HG03025 (cell line): ENCODE results near the gene GTF2IRD2.
"Not testable (repeated sequence)": the region's sequence is repeated elsewhere in the genome, so short reads cannot be mapped to it uniquely, and the experiment has no call there.

Source experiments
- ATAC-seq: cut with Tn5 transposase; IDR thresholded peaks from one replicate; pipeline ENCODE4 v1.9.1; 2021; ENCODE audit warnings: mild to moderate bottlenecking, moderate library complexity; ENCODE audit not compliant: unreplicated experiment, low FRiP score

Gene GTF2IRD2

DNA sequence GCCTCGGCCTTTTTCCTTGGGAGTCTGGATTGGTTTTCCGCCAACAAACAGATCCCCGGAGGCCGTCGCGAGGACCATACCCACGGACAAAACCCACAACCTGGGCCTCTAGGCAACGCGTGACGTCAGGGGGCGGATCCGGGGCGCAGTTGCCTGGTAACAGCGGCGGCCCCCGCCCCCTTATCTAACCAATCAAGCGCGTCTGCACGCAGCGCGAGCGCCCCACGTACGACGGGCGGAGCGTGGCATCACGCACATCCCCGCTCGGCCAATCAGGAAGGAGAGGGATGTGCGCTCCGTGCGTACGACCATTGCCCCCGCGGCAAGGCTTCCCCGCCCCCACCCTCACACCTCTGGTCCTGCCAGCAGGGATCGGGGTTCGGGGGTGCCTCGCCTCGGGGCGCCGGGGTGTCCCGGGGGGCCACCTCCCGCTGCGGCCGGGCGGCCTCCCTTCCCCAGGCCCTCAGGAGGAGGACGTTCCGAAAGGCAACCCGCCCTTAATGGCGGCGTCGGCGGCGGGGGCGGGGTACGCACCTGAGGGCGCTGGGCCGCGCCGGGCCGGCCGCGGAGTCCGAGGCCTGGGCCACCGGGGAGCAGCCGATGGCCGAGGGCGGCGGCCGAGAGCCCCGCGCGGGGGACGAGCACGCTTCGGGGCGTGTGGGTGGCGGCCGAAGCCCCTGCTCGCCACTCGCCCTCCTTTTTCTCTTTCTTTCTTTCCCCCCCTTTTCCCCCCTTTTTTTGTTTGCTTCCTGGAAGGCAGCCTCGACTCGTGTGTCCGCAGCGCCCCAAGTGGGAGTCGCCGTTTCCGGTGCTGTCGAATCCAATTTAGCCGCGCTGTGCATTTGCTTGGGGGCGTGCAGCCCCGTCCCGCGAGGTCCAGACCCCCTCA lies at the start of gene GTF2IRD2:
Gene GTF2IRD2 (minus strand): TSS at position 773 of the 889 bp plus-strand sequence. CDS start 15,227 bp downstream, outside the sequence.
- peak; percentile 72 for ATAC-seq

DNA sequence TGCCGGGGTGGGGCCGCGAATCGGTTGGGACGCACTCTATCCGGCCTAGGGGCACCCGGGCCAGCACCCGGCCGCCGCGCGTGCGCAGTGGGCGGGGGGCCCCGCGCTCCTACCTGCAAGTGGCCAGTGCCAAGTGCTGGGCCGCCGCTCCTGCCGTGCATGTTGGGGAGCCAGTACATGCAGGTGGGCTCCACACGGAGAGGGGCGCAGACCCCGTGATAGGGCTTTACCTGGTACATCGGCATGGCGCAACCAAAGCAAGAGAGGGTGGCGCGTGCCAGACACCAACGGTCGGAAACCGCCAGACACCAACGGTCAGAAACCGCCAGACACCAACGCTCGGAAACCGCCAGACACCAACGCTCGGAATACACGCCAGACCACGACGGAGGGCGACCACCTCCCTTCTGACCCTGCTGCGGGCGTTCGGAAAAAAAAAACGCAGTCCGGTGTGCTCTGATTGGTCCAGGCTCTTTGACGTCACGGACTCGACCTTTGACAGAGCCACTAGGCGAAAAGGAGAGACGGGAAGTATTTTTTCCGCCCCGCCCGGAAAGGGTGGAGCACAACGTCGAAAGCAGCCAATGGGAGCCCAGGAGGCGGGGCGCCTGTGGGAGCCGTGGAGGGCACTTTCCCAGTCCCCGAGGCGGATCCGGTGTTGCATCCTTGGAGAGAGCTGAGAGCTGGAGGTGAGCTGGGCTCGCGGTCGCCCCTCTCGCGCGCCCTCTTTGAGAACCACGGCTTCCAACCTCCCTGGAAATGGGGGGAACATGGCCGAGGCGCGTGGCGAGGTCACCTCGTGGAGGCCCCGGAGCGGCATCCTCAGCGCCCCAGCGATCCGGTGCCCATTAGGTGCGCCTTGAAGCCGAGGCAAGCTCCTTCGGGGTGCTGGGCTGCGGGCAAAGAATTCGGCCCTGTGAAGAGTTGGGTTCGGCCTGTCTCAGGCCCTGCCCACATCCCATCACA lies 39.0 kb upstream of the GTF2IRD2 start:
- ATAC-seq = peak; percentile 69

DNA sequence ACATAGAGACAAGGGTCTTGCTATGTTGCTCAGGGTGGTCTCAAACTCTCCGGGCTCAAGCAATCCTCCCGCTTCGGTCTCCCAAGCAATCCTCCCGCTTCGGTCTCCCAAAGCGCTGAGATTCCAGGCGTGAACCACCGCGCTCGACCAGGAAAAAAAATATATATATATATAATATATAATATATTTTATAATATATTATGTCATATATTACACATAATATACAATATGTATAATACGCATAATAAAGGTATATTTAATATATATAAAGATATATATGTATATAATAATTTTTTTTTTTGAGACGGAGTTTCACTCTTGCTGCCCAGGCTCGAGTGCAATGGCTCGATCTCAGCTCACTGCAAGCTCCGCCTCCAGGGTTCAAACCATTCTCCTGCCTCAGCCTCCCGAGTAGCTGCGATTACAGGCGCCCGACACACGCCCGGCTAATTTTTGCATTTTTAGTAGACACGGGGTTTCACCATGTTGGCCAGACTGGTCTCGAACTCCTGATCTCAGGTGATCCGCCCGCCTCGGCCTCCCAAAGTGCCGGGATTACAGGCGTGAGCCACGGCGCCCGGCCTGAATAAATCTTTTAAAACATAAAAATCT lies 38.2 kb upstream of the GTF2IRD2 start:
- ATAC-seq = not testable (repeated sequence)

- ATAC-seq = not testable (repeated sequence)
These were observed 33.9 kb upstream of the GTF2IRD2 start for GRCh38 chr7:74885295-74885694.

GRCh38 chr7:74882110-74882509 lies 30.7 kb upstream of the GTF2IRD2 start:
- not testable (repeated sequence) for ATAC-seq

DNA sequence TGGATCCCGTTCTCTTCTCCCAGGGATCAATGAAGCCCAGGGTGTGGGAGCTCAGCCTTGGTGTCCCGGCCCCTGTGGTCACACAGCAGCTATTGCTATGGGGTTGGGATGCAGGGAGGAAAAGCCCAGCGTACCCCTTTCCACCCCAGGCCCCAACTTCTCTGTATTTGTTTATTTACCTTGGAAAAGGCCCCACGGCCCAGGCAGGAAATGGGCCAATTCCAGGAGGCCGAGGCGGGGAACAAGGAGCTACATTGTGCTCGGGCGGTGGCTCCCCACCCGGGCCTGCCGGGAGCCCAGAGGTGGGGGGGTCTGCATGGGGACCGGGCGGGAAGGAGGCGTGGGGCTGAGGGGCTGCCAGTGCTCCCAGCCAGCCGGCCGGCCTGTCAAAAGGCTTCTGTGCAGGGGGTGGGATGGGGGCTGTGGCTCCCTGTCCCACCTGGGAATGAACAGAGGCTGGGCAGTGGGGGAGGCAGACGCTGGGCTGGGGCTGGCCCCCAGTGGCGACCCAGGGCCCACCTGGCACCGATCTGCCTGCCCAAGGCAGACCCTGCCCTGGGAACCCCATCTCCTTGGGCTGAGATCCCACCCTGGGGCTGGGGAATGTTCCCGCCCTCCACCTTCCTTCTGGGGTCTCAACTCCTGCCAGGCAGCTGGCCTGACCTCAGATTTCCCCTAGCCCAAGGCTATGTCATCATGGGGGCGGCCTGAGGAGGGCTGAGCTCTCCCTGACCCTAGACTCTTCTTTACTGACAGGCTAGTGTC lies 23.5 kb upstream of the GTF2IRD2 start:
- ATAC-seq = not testable (repeated sequence)

GRCh38 chr7:74874104-74874747 lies 22.8 kb upstream of the GTF2IRD2 start:
- ATAC-seq = not testable (repeated sequence)

- ATAC-seq = not testable (repeated sequence)
These were observed 21.1 kb upstream of the GTF2IRD2 start for GRCh38 chr7:74872542-74872941.

DNA sequence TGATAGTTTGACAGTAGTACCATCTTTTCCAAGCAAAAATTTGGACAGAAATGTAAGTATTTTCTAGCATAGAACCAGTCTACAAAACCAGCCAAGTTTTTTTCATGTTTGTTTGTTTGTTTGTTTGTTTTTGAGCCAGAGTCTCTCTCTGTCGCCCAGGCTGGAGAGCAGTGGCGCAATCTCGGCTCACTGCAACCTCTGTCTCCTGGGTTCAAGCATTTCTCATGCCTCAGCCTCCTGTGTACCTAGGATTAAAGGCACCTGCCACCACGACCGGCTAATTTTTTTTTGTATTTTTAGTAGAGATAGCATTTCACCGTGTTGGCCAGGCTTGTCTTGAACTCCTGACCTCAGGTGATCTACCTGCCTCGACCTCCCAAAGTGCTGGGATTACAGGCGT lies 14.4 kb upstream of the GTF2IRD2 start:
- ATAC-seq = not testable (repeated sequence)

GRCh38 chr7:74849853-74850252 lies 1.6 kb downstream of the GTF2IRD2 start:
- not testable (repeated sequence) for ATAC-seq

DNA sequence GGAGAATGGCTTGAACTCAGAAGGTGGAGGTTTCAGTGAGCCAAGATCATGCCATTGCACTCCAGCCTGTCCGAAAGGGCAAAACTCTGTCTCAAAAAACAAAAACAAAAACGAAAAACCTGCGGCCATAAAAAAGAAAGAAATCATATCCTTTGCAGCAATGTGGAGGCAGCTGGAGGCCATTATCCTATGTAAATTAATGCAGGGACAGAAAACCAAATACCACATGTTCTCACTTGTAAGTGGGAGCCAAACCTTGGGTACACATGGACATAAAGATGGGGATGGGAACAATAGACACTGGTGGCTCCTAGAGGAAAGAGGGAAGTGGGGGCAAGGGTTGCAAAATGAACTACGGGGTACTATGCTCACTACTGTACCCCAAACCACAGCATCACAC lies 21.0 kb downstream of the GTF2IRD2 start:
- not testable (repeated sequence) for ATAC-seq

- ATAC-seq = not testable (repeated sequence)
These were observed 21.4 kb downstream of the GTF2IRD2 start for GRCh38 chr7:74829959-74830358.

- ATAC-seq = not testable (repeated sequence)
These were observed 30.1 kb downstream of the GTF2IRD2 start for GRCh38 chr7:74821259-74821658.

GRCh38 chr7:74820146-74820805 lies 31.1 kb downstream of the GTF2IRD2 start:
- peak; percentile 65 for ATAC-seq

DNA sequence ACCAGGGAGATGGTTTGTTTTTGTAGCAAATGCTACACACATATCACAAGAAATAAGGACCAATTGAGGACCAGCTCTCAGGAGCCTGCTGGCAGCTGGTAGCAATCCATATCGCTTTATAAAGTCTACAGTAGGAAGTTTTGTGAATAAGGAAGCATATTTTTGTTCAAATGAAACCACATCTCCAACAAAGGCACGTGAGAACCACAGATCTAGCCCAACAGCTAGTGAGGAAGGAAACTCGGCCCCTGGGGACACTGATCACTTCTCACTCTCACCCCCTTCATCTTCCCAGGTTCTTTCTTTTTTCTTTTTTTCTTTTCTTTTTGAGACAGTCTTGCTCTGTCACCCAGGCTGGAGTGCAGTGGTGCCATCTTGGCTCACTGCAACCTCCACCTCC lies 35.5 kb downstream of the GTF2IRD2 start:
- not testable (repeated sequence) for ATAC-seq

GRCh38 chr7:74798644-74799043 lies 52.8 kb downstream of the GTF2IRD2 start:
- ATAC-seq = not testable (repeated sequence)

DNA sequence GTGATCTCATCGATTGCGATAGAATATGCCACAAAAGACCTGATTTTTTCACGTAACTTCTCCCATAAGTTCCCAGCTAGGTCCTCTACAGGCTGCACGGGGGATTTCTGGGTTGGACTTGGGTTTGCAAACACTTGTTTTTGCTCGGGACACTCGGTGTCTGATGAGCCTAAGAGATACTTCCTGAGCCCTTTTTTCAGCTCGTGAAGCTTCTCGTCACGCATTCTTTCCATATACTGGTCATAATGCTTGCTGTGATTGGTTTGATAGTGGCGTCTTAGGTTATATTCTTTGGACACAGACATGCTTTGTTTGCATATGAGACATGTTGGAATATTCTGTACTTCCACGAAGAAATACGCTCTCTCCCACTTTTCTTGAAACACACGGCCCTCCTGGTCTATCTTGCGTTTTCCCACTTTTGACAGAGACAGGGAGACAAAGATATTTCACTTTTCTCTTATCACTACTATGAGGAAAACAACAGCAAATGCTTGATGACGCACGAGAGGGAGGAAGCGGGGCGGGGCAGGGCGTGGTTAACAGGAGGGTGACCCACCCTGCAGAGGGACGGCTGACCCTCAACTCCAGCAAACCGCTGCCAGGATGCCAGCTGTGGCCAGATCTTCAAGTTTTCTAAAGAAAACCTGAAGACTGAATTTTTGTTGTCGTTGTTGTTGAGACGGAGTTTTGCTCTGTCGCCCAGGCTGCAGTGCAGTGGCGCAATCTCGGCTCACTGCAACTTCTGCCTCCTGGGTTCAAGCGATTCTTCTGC lies 53.4 kb downstream of the GTF2IRD2 start:
- ATAC-seq = not testable (repeated sequence)

DNA sequence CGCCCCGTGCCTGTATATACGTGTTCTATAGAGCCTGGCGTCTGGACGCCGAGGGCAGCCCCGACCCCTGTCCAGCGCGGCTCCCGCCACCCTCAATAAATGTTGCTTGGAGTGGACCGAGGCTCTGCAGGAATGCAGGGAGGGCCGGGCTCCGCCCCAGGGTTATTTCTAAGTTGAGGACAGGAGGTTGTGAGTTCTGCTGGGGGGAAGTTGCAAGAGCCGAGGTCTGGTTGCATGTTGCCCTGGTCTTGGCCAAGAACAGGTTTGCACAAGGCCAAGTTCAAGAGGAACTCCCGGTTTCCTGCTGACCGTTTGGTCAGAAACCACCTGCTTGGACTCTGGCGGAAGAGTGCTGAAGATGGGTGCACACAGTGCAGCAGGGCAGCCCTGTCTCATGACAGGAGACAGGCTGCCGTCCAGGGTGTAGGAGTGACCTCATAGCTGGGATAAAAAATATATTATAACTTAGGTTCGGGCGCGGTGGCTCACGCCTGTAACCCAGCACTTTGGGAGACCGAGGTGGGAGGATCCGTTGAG lies 62.1 kb downstream of the GTF2IRD2 start:
- ATAC-seq = not testable (repeated sequence)
